Posterior vena cava (tissue), 2 donors: Measurements from ENCODE around the gene CDH13. TPM values are rescaled to one million over a fixed set of nuclear protein-coding genes. Genes with fewer than 3 reads are reported as not detected.

ENCODE experiments used
- DNase-seq: peaks from one replicate; pipeline ENCODE4 v3.0.0-alpha.2; 2020; ENCODE audit warnings: low spot score
- intact Hi-C, 2 donors: fragments of 100-400 bp; cut with DNase I; formaldehyde crosslinking; loops; one replicate each; pipeline versions ENCODE4 v1.14.1 to v1.14.2; 2022 to 2023
- total RNA-seq, 2 donors: library from RNA; stranded (reverse); fragmentation: NEBNext Ultra II Directional; extraction: Animal tissue kit (Norgen Biotek cat#: 25700); gene quantifications; one replicate each; pipeline ENCODE4 v1.2.1, GENCODE V29; 2021
- donor health status: DM: yes; HTN: yes; CAD: no.
- donor health status: DM: yes; HTN: yes; CAD: no.

The CDH13 gene
- total RNA-seq, 2 donors from 2014 or later: 32.0 to 81.7 TPM

DNA sequence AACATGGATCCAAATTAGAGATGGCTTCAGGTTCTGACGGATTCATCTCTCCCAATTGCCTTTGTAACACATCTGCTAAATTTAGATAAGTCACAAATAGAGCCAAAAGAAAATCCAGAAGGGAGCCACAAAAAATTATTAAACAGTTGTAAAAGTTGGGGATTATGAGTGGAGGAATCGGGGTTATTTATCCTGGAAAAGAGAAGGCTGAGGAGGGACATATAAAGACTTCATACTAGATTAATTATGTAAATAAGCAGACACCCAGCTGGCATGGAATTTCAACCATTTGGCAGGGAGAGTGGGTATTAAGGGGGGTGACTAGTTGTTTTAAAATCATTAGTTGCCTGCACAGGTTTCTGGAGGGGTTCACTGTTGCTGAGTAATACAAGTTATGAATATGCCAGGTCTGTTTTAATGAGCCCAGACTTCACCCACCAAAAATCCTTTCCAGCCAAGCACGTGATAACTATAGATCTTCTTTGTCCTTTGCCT is 89.6 kb downstream of the CDH13 start:
- intact Hi-C loops: loop anchor here in 1 of 2 donors (1.0 kb wide), 1 partner anchor 18 kb away; no protein-coding TSS in a partner anchor
- DNase-seq: no peak

GRCh38 chr16:82720414-82720813 is 93.6 kb downstream of the CDH13 start:
- intact Hi-C loops: no loop called here

GRCh38 chr16:82726306-82726705 is 99.5 kb downstream of the CDH13 start:
- intact Hi-C loops: no loop called here
- no peak for DNase-seq

More at GRCh38 chr16:82720414-82720813, 93.6 kb downstream of the CDH13 start:
- no peak for DNase-seq

DNA sequence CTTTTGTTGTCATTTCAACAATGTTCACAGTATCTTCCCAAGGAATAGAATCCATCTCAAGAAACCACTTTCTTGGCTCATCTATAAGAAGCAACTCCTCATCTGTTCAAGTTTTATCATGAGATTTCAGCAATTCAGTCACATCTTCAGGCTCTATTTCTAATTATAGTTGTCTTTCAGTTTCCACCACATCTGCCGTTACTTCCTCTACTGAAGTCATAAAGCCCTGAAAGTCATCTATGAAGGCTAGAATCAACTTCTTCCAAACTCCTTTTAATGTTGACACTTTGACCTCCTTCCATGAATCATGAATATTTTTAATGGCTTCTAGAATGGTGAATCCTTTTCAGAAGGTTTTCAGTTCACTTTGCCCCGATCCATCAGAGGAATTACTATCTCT is 102.1 kb downstream of the CDH13 start:
- intact Hi-C loops: no loop called here
- no peak for DNase-seq

DNA sequence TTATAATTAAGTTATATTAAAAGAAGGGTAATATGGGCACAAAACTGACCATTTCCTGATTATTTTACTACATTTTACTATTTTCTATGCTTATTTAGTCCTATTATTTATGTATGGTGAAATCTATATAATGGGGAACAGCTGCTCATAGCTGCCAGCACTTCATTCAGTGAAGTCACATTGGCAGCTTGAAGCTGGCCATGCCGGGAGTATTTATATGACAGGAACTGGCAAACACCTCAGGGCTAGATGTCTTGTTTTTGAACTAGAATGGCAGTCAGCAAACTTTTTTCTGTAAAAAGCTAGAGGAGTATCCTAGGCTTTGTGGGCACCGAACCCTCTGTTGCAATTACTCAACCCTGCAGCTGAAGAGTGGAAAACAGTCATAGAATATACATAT is 104.1 kb downstream of the CDH13 start:
- DNase-seq: no peak
- intact Hi-C loops: no loop called here

DNA sequence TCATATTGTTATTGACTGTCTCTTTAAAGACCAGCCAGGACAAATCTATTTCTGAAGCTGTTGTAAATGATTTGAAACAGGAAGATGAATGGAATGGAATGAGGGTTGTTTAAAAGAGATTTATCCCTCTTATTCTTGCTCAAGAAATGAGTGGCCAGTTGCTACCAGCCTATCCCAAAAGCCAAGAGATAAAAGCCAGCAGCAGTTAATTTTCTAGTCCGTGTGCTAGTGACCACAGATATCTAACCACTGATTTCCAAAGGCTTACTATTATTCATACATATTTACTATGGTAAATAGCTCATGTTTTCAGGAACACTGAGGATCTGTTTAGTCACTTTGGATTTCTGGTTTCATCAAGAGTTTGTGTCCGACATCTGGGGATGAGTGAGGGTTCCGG is 105.7 kb downstream of the CDH13 start:
- intact Hi-C loops: no loop called here
- no peak for DNase-seq

GRCh38 chr16:82735186-82735585 is 108.4 kb downstream of the CDH13 start:
- intact Hi-C loops: no loop called here
- no peak for DNase-seq

DNA sequence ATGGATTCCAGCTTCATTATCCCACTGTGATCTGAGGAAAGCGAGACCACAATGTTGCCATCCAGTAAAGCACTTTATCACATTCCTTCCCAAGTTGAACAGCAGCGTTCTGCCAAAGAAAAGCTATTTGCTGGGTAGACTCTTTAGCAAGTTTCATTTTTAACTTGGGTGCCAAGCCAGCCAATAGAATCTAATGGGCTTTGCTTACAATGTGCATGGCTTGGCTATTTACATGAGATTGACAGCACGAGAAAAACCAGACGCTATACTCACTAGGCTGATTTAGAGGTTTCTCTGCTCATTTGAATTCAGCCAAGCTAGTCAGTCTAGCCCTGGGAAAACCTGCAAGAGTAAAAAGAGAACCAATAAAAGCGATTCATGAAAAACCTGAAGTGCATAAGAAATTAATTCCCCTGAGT is 108.9 kb downstream of the CDH13 start:
- no peak for DNase-seq
- intact Hi-C loops: no loop called here

DNA sequence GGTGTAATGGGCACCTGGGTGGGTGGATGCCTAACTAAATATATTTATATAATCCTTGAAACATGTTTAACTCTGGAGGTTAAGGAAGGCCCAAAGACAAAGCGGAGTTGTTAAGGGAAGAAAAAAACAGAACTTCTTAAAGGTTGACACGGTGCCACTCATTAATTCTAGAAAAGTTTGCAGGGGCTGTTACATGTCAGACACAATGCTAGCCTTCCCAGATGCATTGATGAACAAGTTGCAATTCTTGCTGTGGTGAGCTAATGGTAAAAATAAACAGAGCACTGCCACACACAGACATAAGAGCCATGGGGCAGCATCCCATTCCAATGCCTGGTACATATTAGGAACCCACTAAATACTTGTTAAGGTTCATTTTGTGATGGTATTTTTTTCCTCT is 109.5 kb downstream of the CDH13 start:
- intact Hi-C loops: no loop called here
- DNase-seq: no peak

DNA sequence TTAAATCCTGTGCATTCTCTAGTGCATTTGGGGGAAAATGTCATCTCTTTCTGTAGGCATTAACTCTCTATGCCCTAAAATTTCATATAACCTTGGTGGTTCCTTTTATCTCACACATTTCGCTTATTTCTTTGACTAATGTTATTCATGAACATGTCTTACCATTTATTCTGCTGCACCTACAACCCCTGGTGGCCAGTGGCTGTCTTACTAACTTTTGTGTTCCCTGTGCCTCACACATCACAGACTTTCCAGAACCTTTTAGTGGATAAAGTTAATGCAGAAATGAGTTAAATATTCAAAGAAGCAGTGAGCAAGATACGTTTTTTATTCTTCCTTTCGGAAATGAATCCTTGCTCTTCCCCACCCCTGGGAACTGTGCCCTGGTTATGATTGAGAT is 111.9 kb downstream of the CDH13 start:
- no peak for DNase-seq
- intact Hi-C loops: no loop called here

DNA sequence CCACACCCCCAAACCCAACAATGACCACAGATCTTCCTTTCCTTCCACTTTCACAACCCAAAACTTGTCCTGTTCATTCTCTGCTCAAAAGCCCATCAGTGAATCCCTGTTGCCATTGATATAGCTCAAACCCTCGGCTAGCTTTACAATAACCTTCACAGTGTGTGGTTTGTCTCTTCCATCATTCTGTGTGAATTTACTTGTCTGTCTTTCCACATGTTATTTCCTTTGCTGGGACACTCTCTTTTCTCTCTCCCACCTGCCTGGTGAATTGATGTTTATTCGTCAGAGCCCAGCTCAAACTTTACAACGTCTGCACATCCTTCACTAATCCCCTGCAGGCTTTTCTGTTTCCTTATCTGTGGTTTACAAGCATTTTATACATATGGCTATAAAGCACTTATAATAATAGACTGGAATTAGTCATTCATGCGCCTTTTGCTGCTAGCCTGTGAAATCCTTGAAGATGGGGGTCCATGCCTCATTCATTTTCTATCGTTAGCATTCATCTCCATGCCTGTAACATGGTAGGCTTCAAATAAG is 114.4 kb downstream of the CDH13 start:
- no peak for DNase-seq
- intact Hi-C loops: no loop called here

GRCh38 chr16:82744958-82745357 is 118.2 kb downstream of the CDH13 start:
- DNase-seq: no peak
- intact Hi-C loops: no loop called here

DNA sequence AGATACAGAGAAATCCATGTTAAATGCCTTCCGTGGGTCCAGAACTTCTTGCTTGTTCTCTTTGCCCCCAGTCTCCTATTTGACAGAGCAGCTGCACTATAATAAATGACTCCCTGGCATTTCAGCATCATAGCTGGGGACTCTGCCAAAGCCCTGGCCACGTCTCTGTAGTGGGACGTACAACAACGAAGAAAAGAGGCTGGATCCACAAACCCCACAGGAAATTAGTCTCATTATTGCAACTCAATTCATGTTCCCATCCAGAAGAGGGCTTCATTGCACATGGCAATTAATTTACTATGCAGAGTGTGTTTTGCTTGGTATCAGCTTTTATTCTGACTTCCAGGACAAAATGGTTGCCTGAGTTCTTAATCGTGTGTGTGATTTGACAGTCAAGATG is 121.3 kb downstream of the CDH13 start:
- intact Hi-C loops: no loop called here
- no peak for DNase-seq

DNA sequence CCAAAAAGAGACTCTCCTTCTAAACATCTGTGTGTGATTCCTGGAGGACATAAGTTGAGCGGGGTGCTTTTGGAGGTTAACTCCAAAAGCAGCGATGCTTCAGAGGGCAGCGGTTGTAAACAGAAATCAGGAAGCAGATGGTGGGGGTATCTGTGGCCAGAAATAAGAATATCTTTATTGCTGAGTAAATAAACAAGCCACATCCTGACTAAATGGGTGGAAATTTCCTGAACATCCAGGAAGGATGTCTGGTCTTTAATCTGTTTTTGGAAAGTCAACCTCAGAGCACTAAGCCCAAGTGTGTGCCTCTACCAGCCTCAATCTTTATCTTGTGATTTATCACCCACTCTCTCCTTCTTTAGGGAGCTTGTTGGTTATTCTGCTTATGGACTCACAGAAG is 123.3 kb downstream of the CDH13 start:
- intact Hi-C loops: no loop called here
- no peak for DNase-seq

- intact Hi-C loops: no loop called here
Measured at GRCh38 chr16:82751020-82751419, 124.3 kb downstream of the CDH13 start.

GRCh38 chr16:82752172-82752571 is 125.4 kb downstream of the CDH13 start:
- DNase-seq: no peak
- intact Hi-C loops: no loop called here

More at GRCh38 chr16:82751020-82751419, 124.3 kb downstream of the CDH13 start:
- no peak for DNase-seq

DNA sequence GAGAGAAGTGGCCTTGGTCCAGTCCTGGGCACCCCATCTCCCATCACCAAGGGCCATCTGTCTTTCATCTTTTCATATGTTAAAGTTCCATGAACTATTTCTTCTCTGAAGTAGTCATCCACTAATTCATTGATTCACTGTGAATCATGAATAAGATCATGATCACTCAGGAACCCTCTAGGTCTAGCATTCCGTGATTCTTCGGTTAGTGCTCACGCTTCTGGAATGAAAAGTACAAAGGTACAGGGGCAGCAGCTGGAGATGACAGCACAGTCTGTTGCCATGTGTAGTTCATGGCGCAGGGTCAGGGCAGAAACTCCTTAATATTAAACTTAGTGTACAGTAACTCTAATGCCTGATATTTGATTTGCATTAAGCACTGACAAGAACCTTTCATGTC is 127.1 kb downstream of the CDH13 start:
- no peak for DNase-seq
- intact Hi-C loops: no loop called here

GRCh38 chr16:82754716-82755513 is 128.1 kb downstream of the CDH13 start:
- no peak for DNase-seq
- intact Hi-C loops: no loop called here

GRCh38 chr16:82755570-82756282 is 129.0 kb downstream of the CDH13 start:
- no peak for DNase-seq
- intact Hi-C loops: no loop called here

DNA sequence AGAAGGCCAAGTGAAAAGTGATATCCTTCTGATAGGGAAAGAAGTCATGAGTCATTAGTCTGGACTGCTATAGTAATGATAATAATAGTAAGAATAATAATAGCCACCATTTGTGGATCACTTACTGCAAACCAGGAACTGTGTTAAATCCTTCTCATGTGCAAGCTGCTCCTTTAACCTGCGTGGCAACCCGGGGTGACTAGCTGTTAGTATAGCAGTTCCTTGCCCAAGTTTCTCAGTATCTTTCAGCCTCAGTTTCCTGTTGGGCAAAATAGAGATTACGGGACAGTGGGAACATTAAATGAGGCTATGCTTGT is 129.5 kb downstream of the CDH13 start:
- DNase-seq: no peak
- intact Hi-C loops: no loop called here

DNA sequence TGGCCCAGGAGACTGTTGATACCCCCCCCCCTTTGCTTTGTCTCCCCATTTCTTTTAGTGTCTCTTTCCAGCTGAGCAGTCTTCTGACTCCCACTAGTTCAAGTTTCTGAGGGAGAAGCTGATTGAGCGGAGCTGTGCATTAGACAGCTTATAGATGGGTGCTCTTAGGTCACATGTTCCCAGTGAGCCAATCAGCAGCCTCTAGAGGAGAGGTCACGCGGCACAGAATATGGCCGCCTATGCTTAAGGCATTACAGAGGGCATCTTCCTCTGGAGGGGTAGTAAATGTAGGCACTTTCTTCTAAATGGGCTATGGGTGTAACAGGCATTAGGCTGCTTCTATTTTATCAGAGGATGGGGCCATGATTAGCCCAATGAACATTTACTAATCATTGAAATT is 131.6 kb downstream of the CDH13 start:
- intact Hi-C loops: no loop called here

More for the DNA sequence above, 131.6 kb downstream of the CDH13 start:
- no peak for DNase-seq
